DLD1 (cell line): Measurements from ENCODE around the gene SLCO1B1.
"Not testable (repeated sequence)": the region's sequence is repeated elsewhere in the genome, so short reads cannot be mapped to it uniquely, and the experiment has no call there.

Experiments used
- in situ Hi-C: cut with HindIII; loops from 2 replicates; pipeline ENCODE4 v1.10.0; 2017; ENCODE audit warnings: low sequenced_read_pairs

Gene SLCO1B1, protein sequence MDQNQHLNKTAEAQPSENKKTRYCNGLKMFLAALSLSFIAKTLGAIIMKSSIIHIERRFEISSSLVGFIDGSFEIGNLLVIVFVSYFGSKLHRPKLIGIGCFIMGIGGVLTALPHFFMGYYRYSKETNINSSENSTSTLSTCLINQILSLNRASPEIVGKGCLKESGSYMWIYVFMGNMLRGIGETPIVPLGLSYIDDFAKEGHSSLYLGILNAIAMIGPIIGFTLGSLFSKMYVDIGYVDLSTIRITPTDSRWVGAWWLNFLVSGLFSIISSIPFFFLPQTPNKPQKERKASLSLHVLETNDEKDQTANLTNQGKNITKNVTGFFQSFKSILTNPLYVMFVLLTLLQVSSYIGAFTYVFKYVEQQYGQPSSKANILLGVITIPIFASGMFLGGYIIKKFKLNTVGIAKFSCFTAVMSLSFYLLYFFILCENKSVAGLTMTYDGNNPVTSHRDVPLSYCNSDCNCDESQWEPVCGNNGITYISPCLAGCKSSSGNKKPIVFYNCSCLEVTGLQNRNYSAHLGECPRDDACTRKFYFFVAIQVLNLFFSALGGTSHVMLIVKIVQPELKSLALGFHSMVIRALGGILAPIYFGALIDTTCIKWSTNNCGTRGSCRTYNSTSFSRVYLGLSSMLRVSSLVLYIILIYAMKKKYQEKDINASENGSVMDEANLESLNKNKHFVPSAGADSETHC

DNA sequence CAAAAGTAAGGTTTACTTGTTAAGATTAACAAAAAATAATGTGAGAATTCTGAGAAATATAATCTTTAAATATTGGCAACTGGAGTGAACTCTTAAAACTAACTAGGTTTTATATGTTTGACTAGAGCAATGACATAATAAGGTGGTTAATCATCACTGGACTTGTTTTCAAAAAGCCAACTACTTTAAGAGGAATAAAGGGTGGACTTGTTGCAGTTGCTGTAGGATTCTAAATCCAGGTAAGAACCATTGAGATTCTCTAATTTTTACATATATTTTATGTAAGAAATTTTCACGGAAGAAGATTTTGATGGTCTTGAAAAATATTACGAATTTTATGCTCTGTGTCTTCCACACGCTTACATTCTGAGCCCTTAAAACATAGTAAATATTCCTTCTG, at the start of gene SLCO1B1:
TSS of gene SLCO1B1 (plus strand) at position 197 of the 400 bp plus-strand sequence. CDS start 10,381 bp downstream, outside the sequence.
- in situ Hi-C loops = no loop called here

DNA sequence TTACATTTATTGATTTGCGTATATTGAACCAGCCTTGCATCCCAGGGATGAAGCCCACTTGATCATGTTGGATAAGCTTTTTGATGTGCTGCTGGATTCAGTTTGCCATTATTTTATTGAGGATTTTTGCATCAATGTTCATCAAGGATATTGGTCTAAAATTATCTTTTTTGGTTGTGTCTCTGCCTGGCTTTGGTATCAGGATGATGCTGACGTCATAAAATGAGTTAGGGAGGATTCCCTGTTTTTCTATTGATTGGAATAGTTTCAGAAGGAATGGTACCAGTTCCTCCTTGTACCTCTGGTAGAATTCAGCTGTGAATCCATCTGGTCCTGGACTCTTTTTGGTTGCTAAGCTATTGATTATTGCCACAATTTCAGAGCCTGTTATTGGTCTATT, 46.2 kb upstream of the SLCO1B1 start:
- in situ Hi-C loops = not testable (repeated sequence)

DNA sequence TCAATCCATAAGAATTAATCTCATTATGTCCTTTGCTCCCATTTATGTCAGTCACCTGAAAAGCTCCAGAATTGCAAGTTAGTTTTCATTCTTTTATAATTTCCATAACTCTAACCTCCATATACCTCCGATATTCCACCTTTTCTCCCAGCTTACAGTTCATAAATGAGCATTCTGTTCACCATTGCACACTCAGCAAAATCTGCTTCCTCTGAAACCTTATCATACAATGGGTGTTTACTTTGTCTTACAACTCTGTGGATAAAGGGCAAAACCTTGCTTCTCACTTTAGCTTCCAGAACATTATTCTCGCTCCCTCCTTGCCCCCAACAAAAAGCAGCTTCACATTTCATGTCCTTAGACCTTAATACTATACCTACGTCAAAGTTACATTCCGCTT, 19.3 kb upstream of the SLCO1B1 start:
- in situ Hi-C loops = no loop called here

DNA sequence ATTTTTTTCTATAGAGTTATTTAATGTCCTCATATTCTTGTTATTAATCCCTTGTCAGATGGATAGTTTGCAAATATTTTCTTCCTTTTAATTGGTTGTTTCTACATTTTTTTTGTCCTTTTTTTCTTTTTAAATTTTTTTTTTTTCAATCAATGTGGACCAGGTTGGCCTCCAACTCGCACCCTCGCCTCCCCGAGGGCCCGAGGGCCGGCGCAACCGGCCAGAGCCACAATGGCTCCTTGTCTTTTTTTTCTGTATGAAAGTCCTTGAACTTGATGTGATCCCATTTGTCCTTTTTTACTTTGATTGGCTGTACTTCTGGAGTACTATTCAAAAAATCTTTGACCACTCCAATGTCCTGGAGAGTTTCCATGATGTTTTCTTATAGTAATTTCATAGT, 17.7 kb upstream of the SLCO1B1 start:
- in situ Hi-C loops = no loop called here

DNA sequence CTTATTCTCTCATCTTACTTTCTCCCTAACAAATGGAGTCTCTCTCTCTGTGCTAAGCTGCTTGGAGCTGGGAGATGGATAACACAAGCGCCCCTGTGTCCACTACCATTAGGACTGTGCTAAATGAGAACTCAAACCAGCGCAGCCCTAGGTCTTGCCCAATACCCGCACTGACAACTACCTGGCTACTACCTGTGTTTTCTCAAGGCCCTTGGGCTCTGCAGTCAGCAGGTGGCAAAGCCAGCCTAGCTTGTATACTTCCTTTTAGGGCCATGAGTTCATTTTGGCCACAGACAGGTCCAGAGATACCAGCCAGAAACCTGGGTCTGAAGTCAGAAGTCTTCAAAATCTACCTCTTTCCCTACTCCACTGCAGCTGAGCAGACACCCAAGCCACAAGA, 13.0 kb upstream of the SLCO1B1 start:
- in situ Hi-C loops = no loop called here

DNA sequence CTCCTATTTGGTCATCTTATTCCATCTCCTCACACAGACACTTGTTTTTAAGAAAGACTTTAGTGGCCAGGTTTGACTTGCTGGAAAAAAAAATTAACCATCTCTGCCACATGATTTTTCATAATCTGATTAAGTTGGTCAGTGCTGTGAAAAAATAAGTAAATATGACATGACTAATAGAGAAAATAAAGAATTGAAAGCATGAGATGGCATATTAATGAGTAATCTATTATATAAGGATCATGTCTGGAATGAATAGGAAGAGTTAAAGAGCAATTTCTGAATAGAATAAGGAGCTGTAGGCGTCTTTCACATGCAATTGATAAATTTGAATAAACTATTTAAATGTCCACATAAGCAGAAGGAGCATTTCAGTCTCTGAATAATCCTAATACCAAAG, 12.2 kb upstream of the SLCO1B1 start:
- in situ Hi-C loops = no loop called here

DNA sequence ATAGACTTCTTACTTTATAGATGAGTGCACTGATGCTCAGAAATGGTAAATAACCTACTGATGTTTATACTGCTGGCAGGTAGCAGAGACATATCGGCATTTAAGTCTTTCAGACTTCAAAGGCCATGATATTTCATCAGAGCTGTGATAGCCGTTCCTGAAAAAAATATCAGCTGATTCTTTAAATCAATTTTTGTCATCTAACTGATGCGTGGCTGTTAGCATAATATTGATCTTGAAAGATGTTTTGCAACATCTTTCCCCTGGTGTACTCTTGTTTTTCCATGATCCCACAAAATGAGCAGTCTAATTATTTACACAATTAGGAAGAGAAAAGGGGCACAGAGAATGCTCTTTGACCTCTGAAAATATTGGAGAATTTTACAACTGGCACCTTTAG, 1.6 kb upstream of the SLCO1B1 start:
- in situ Hi-C loops = no loop called here

DNA sequence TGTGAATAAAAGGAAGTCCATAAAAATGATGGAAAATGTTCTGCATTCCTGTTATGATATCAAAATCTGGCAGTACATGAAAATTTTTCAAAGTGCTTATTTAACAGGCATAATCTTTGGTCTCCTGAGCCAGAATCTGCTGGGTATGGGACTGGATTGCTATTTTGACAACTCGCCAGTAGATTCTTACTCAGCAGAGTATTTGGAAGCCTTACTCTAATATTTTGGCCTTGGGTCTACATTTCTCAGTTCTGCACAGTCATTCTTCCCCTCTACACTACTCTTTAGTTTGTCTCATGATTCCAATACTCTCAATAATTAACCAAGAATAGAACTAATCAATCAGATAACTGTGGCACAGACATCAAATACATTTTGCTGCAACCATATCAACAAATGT, 1.1 kb upstream of the SLCO1B1 start:
- in situ Hi-C loops = no loop called here

DNA sequence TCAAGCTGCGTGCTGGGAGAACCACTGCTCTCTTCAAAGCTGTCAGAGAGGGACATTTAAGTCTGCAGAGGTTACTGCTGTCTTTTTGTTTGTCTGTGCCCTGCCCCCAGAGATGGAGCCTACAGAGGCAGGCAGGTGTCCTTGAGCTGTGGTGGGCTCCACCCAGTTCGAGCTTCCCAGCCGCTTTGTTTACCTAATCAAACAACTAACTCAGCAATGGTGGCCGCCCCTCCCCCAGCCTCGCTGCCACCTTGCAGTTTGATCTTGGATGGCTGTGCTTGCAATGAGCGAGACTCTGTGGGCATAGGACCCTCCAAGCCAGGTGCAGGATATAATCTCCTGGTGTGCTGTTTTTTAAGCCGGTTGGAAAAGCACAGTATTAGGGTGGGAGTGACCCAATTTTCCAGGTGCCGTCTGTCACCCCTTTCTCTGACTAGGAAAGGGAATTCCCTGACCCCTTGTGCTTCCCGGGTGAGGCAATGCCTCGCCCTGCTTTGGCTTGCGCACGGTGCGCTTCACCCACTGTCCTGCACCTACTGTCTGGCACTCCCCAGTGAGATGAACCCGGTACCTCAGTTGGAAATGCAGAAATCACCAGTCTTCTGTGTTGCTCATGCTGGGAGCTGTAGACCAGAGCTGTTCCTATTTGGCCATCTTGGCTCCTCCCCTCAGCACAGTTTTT, 6.5 kb downstream of the SLCO1B1 start:
- in situ Hi-C loops = not testable (repeated sequence)

DNA sequence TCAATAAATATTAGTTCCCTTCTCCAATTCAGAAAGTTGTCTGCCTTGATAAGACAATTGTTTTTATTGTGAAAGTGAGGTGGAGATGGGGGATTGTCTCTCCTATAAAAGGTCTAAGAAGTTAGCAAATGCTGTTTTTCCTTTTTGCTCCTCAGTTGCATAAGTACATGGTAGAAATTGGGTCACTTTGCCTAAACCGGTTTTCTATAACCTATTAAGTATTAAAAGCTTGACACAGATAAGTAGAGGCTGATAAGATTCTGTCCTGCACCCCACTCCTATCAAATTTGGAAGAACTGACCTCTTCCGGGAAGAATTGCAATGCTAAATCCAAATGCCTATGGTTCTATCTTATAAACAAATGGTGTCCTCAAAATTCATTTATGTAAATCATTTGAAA, 7.0 kb downstream of the SLCO1B1 start:
- in situ Hi-C loops = no loop called here

DNA sequence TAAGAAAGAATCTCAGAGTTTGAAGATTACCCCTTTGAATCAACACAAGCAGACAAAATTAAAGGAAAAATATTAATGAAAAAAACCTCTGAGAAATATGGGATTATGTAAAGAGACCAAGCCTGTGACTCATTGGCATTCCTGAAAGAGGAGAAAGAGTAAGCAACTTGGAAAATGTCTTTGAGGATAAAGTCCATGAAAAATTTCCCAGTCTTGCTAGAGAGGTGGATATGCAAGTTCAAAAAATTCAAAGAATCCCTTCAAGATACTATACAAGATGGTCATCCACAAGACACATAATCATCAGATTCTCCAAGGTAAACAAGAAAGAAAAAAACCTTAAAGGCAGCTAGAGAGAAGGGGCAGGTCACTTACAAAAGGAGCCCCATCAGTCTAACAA, 13.3 kb downstream of the SLCO1B1 start:
- in situ Hi-C loops = no loop called here

DNA sequence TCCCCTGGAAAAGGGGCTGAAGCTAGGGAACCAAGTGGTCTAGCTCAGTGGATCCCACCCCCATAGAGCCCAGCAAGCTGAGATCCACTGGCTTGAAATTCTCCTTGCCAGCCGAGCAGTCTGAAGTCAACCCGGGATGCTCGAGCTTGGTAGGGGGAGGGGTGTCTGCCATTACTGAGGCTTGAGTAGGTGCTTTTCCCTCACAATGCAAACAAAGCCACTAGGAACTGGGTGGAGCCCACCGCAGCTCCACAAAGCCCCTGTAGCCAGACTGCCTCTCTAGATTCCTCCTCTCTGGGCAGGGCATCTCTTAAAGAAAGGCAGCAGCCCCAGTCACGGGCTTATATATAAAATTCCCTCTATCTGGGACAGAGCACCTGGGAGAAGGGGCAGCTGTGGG, 18.9 kb downstream of the SLCO1B1 start:
- in situ Hi-C loops = loop anchor here (25.0 kb wide), 1 partner anchor 213 kb away; no protein-coding TSS in a partner anchor

DNA sequence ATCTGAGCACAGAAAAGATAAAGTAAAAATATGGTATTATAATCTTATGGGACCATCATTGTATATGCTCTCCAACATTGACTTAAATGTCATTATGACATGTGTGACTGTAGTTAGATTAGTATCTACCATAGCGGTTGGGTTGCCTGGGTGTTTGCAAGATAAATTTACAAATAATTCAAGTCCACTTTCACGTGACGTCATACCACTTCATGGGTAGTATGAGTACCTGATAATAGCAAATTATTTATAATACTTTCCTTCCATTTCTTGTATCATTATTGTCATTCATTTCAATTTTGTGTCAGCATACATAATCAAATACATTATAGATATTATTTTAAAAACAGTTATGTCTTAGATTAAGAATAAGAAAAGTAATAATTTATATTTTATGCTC, 20.2 kb downstream of the SLCO1B1 start:
- in situ Hi-C loops = loop anchor here (25.0 kb wide), 1 partner anchor 214 kb away; no protein-coding TSS in a partner anchor

DNA sequence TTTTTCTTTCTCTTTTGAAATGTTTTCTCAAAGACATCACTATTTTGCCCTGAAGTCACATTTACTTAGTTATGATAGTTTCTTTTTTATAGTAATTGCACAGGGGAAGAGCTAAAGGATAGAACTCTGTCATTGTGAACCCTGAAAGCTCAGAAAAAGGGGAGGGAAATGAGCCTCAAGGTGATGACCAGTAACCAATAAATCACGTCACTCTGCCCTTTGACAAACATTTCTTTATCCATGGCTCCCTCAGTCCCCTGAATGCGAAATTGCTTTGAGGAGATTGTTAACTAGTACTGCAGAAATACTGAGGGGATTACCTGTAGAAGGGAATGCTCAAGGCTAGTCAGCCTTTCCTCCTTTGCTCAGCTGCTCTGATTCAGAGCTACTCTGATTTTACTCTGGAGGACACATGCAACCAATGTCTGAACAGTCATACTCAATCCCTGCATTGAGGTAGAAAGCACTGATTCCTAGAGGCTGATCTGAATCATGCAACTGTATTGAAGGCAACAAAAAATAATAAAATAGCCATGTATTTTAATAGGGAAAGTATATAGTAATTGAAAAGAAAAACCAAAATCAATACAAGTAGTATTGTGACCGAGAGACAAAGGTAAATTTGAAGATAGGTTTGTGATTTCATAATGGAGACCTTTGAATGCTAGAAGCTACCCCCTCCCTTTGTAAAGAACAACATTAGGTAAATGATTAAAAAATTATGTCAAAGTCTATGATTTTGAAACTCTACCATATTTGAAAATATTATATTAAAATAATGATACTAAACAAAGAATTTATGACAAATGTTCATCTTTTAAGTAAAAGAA, 24.7 kb downstream of the SLCO1B1 start:
- in situ Hi-C loops = loop anchor here (25.0 kb wide), 1 partner anchor 218 kb away; no protein-coding TSS in a partner anchor

DNA sequence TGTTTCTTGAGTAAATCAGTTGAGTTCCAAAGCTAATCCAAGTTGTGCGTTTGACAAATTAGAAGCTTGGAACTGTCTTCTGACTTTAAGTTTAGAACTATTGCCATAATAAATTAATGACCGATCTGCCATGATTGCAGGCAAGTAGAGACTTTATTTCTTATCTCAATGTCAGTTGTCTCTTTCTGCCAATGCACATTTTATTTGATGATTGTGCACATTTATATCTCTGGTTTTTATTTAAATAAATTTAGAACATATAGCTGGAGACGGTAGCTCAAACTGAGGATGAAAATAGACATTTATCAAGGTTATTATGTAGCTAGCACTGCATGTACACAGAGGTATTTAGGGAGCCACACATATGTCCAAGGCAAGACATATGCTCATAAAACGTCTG, 34.1 kb downstream of the SLCO1B1 start:
- in situ Hi-C loops = loop anchor here (25.0 kb wide), 1 partner anchor 228 kb away; no protein-coding TSS in a partner anchor

DNA sequence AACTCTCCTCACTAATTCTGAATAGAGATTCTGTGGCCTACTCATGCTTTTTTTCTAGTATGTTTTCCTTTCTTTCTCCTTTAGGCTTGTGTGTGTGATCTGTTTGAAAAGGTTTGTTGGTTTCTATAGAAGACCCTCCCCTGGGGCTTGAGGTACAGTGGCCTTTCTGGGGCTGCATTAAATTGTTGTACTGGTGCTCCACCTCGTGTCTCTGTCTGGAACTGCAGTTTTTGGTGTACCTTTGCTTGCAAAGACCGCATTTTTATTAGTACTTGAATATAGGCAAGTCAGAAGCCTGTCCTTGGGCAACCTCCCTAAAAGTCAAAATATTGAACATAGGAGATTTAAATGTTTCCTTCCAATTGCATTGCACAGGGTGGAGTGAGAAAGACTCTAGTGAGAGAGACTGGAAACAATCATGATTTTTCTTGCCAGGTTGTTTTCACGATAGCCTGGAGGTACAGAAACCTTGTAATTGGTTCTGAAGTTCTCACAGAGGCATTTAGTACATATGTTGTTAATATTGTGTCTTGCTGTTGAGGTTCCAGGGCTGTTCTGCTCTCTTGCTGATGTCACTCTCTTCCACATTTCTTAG, 39.0 kb downstream of the SLCO1B1 start:
- in situ Hi-C loops = loop anchor here (25.0 kb wide), 1 partner anchor 233 kb away; no protein-coding TSS in a partner anchor

DNA sequence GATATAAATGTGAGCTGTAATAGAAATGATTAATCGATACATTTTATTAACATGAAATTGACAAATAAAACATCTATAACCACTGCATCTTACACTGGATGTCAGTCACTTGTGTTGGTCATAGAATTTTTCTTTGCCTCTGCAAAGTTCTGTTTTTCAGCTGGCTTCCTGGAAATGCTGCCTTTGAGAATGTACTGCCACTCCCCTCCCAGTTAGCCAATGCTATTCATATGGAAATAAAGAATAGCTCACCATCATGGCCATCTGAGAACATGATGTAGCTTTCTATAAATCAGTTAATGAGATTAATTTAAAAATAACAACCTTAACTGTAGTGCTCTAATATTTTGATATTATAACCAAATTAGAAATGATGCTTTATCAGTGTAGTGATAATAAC, 41.1 kb downstream of the SLCO1B1 start:
- in situ Hi-C loops = loop anchor here (25.0 kb wide), 1 partner anchor 235 kb away; no protein-coding TSS in a partner anchor

DNA sequence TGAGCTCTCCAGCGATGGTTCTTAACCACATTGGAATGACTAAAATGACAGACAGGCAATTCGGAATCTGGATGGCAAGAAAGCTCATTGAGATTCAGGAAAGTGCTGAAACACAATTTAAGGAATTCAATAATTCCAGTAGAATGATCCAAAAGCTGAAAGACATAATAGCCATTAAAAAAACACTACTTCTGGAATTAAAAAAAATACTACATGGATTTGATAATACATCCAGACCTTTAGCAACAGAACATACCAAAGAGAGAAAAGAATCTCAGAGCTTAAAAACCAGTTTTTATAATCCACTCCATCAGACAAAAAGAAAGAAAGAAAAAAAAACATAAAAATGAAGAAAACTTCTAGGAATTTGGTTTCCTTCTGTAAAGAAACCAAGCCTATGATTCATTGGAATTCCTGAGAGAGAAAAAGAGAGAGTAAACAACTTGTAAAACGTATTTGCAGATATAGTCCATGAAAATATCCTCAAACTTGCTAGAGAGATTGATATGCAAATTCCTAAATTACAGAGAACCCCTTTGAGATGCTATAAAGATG, 52.8 kb downstream of the SLCO1B1 start:
- in situ Hi-C loops = no loop called here

DNA sequence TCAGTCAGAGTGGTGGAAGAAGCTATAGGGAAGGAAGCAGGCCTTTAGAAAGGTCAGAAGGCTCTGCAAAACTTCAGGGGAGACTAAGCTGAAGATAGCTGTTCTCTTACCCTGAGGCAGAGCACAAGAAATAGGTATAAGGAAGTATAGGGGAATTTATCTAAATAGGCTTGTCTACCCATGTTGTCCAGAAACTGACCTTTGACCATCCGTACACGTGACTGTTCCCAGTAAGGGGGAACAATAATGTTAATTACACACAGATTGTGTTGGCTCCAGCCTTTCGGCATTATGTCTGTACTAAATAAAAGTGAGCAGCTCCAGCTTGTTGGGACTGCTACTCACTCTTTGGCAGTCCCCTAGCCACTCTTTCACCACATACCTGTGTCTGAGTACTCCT, 59.0 kb downstream of the SLCO1B1 start:
- in situ Hi-C loops = no loop called here

DNA sequence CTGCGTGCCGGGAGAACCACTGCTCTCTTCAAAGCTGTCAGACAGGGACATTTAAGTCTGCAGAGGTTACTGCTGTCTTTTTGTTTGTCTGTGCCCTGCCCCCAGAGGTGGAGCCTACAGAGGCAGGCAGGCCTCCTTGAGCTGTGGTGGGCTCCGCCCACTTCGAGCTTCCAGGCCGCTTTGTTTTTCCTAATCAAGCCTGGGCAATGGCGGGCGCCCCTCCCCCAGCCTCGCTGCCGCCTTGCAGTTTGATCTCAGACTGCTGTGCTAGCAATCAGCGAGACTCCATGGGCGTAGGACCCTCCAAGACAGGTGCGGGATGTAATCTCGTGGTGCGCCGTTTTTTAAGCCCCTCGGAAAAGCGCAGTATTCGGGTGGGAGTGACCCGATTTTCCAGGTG, 83.4 kb downstream of the SLCO1B1 start:
- in situ Hi-C loops = not testable (repeated sequence)
